Neural crest cell (in vitro differentiated cells): Measurements from ENCODE around the gene LRRK1. TPM values are rescaled to one million over a fixed set of nuclear protein-coding genes. Genes with fewer than 3 reads are reported as not detected.

Experiments used
- DNase-seq: peaks from one replicate; pipeline ENCODE4 v3.0.0; 2021; ENCODE audit warnings: low read depth, mixed read lengths, low spot score
- H3K27ac Mint-ChIP-seq: one replicate; pipeline ENCODE4 v1.8.0; 2021; ENCODE audit warnings: mild to moderate bottlenecking, mixed read lengths; ENCODE audit not compliant: unreplicated experiment
- H3K27me3 Mint-ChIP-seq: 2 replicates; pipeline ENCODE4 v1.8.0; 2021; ENCODE audit warnings: low read depth, mild to moderate bottlenecking, mixed read lengths
- H3K36me3 Mint-ChIP-seq: 2 replicates; pipeline ENCODE4 v1.8.0; 2021; ENCODE audit warnings: low read depth, mild to moderate bottlenecking, mixed read lengths
- H3K4me1 Mint-ChIP-seq: 2 replicates; pipeline ENCODE4 v1.8.0; 2021; ENCODE audit warnings: mixed read lengths
- H3K4me3 Mint-ChIP-seq: one replicate; pipeline ENCODE4 v1.8.0; 2021; ENCODE audit warnings: mild to moderate bottlenecking, mixed read lengths
- H3K9me3 Mint-ChIP-seq: 2 replicates; pipeline ENCODE4 v1.8.0; 2021; ENCODE audit warnings: mixed read lengths
- CTCF ChIP-seq: fragments of 200-600 bp; sonication (generic); conservative IDR thresholded peaks from 2 replicates; pipeline ENCODE4 v1.5.0; 2021; ENCODE audit warnings: antibody characterized with exemption, mild to moderate bottlenecking
- total RNA-seq: library from RNA; stranded (reverse); gene quantifications from 2 replicates; pipeline ENCODE4 v1.2.1, GENCODE V29; 2021

Gene LRRK1
- total RNA-seq, 1 donor from 2014 or later: 1.7 TPM

DNA sequence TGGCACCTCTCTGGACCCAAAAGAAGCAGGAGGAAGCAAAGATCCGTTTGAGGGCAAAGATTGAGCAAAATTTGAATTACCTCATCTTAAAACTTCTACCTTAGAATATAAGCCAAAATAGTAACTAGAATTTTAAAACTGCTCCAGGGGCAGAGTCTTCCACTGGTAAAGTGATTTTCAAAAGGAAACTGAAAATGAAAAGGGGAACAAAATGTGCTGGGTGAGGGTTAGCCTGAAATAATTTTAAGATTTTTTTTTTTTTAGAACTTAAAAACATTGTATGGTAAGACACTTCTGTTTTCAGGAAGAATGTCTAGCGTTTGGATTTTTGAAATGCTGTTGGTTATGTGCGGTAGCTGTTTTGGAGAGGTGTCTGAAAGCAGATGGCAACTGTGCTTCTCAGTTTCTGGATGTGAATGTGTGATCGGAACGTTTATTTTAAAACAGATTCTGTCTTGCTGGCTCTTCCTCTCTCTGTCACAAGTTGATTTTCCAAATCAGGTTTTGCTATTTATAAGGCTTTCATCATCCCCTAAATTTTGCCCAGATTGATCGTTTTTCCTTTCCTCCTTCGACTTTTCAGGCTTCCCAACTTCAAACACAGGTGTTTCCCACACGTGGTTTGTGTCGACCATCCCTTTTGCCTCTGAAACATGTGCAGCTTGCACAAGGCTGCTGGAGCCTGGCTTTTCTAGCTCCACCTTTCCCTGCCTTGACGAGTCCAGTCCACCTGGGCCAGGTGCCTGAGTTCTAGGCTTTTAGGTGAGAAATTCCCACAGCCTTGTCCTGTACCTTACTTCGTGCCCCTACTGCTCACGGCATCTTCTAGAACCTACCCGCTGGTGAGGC is 3.3 kb downstream of the LRRK1 start:
- Mint-ChIP-seq H3K9me3 (no peaks in the 10 kb centered on the region), H3K27ac (no peak overlapping the region), H3K4me1 (peaks cover 6% of the 10 kb centered on the region), H3K27me3 (peaks cover 72% of the 10 kb centered on the region), H3K36me3 (no peaks in the 10 kb centered on the region), H3K4me3 (peak overlapping the region; percentile 20)
- no peak for TF ChIP-seq CTCF
- DNase-seq: no peak

GRCh38 chr15:100923076-100923475 is 3.9 kb downstream of the LRRK1 start:
- H3K4me1 Mint-ChIP-seq: peaks cover 6% of the 10 kb centered on the region
- H3K27me3 Mint-ChIP-seq: peaks cover 67% of the 10 kb centered on the region
- H3K27ac Mint-ChIP-seq: no peak overlapping the region

DNA sequence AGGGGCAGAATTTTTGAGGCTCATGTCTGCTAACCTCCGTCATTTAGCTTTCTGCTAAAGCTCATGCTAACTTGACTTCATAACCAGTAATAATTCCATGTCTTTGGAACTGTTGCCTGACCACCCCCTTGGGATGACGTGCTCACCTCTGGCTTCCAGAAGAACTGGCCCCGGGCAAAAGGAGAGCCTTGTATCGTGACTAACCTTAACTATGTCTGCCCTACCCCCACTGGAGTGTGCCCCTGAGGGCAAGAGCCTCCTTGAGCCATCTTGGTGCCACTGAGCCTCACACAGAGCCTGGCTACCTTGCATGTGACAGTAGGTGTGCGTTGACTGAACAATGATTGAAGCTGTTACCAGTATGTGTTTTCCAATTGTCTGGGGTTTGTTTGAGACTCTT is 4.7 kb downstream of the LRRK1 start:
- TF ChIP-seq CTCF: no peak
- Mint-ChIP-seq H3K4me1 (no peaks in the 10 kb centered on the region), H3K36me3 (no peaks in the 10 kb centered on the region), H3K4me3 (no peak overlapping the region), H3K27ac (no peak overlapping the region), H3K9me3 (no peaks in the 10 kb centered on the region), H3K27me3 (peaks cover 58% of the 10 kb centered on the region)
- DNase-seq: no peak

More at GRCh38 chr15:100923076-100923475, 3.9 kb downstream of the LRRK1 start:
- Mint-ChIP-seq H3K36me3 (no peaks in the 10 kb centered on the region), H3K4me3 (no peak overlapping the region), H3K9me3 (no peaks in the 10 kb centered on the region)
- DNase-seq: no peak
- no peak for TF ChIP-seq CTCF

GRCh38 chr15:100924436-100924835 is 5.3 kb downstream of the LRRK1 start:
- DNase-seq: no peak
- no peak overlapping the region for H3K27ac Mint-ChIP-seq
- H3K27me3 Mint-ChIP-seq: peaks cover 58% of the 10 kb centered on the region
- H3K4me3 Mint-ChIP-seq: no peak overlapping the region
- H3K9me3 Mint-ChIP-seq: no peaks in the 10 kb centered on the region
- no peaks in the 10 kb centered on the region for H3K36me3 Mint-ChIP-seq
- no peak for TF ChIP-seq CTCF
- no peaks in the 10 kb centered on the region for H3K4me1 Mint-ChIP-seq

DNA sequence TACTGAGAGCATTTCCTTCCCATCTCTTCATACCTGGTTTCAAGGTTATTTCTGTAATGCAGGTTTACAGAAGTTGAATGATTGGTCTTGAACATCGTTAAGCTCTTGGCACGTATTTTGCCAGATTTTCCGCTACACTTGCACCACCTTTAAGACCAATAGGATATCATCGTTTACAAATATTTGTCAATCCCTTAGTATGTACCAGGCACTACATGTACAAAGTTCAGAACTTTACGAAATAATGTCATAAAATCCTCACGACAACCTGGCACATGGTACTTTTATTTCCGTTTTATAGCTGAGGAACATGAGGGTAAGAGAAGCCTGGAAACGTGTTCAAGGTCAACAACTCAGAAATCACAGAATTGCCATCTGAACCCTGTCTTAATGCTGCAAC is 6.3 kb downstream of the LRRK1 start:
- Mint-ChIP-seq H3K27ac (no peak overlapping the region), H3K36me3 (no peaks in the 10 kb centered on the region), H3K4me3 (no peak overlapping the region), H3K27me3 (peaks cover 49% of the 10 kb centered on the region), H3K4me1 (no peaks in the 10 kb centered on the region), H3K9me3 (no peaks in the 10 kb centered on the region)
- TF ChIP-seq CTCF: no peak
- no peak for DNase-seq
